ENCODE measurements around the gene RDH8.

DNA sequence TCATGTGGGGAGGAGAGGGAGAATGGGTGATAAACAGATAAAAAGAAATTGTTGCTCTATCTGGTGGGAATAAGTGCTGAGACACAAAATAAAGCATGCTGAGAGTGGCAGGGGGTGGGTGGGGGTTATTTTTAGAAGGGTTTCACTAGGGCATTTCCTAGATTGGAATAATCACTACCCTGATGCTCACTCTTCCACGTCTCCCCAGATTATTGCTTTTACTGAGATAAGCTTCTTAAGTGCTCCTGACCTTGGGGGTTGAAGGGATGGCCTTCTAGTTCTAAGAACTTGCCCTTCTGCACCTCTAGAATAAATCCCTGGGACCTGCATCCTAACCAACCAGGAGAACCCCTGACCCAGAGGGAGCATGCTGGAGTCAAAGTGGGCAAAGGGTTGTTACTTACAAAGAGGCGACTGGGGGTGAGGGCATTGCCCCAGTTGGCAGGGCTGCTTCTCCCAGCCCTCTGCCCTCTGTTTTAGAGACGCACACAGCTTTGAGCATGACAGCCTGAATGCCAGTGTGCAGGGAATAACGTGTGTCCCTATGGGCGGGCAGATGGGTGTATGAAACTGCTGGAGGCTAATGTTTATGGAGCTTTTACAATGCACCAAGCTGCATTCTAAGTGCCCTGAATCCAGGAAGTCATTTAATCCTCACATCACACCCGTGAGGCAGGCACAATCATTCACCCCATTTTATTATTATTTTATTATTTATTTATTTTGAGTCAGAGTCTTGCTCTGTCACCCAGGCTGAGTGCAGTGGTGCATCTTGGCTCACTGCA, 743 bp downstream of the RDH8 start:
- TF ChIP-seq EZH2phosphoT487 (IDR thresholded peaks at IDR 0.05; ENCODE audit: low read length), result no peak
- TF ChIP-seq, protein P1, sequence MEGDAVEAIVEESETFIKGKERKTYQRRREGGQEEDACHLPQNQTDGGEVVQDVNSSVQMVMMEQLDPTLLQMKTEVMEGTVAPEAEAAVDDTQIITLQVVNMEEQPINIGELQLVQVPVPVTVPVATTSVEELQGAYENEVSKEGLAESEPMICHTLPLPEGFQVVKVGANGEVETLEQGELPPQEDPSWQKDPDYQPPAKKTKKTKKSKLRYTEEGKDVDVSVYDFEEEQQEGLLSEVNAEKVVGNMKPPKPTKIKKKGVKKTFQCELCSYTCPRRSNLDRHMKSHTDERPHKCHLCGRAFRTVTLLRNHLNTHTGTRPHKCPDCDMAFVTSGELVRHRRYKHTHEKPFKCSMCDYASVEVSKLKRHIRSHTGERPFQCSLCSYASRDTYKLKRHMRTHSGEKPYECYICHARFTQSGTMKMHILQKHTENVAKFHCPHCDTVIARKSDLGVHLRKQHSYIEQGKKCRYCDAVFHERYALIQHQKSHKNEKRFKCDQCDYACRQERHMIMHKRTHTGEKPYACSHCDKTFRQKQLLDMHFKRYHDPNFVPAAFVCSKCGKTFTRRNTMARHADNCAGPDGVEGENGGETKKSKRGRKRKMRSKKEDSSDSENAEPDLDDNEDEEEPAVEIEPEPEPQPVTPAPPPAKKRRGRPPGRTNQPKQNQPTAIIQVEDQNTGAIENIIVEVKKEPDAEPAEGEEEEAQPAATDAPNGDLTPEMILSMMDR (IDR thresholded peaks at IDR 0.05; ENCODE audit: low read length), result no peak
